Naive thymus-derived CD4-positive, alpha-beta T cell (primary cell): ENCODE measurements around the gene STH. TPM values are rescaled to one million over a fixed set of nuclear protein-coding genes. Genes with fewer than 3 reads are reported as not detected.

ENCODE experiments used
- ATAC-seq: fragments of 150-1000 bp; cut with Tn5 transposase; 2 replicates; pipeline ENCODE4 v1.10.0; 2021; ENCODE audit warnings: mild to moderate bottlenecking, moderate library complexity
- CTCF ChIA-PET: fragments of 350-600 bp; sonication (Branson Sonifier 250); formaldehyde crosslinking; loops from one replicate; lab custom pipeline; 2021; ENCODE audit warnings: antibody characterized with exemption; lab: Charles Lee
- POLR2A ChIA-PET: fragments of 350-600 bp; sonication (Branson Sonifier 250); formaldehyde crosslinking; loops from one replicate; lab custom pipeline; 2021; ENCODE audit warnings: antibody characterized with exemption, inconsistent platforms; lab: Charles Lee
- DNase-seq, 9 donors: peaks; one replicate each; pipeline versions ENCODE4 v3.0.0 to v3.0.0-alpha.2; 2020 to 2022; ENCODE audit warnings: mixed read lengths in 1 of 9
- H3K27ac ChIP-seq: one replicate; pipeline ENCODE4 v1.7.0; 2013; ENCODE audit warnings: mild to moderate bottlenecking, low read depth, low read length, moderate library complexity
- H3K27me3 ChIP-seq, 2 donors: one replicate each; pipeline ENCODE4 v1.7.0; 2013; ENCODE audit warnings: low read length in 2 of 2, mild to moderate bottlenecking in 2 of 2, moderate library complexity in 2 of 2; ENCODE audit not compliant: control insufficient read depth in 2 of 2, insufficient read depth in 2 of 2
- H3K36me3 ChIP-seq, 3 experiments: 1 replicate in 2 of 3; 2 replicates in 1 of 3; pipeline ENCODE4 v1.7.0; 2013; ENCODE audit warnings: low read length in 3 of 3, mild to moderate bottlenecking in 3 of 3, moderate library complexity in 1 of 3; ENCODE audit not compliant: insufficient read depth in 3 of 3, control insufficient read depth in 2 of 3
- H3K4me1 ChIP-seq, 2 donors: one replicate each; pipeline ENCODE4 v1.7.0; 2013; ENCODE audit warnings: low read length in 2 of 2, mild to moderate bottlenecking in 2 of 2, moderate library complexity in 1 of 2; ENCODE audit not compliant: control insufficient read depth in 2 of 2, insufficient read depth in 2 of 2
- H3K4me3 ChIP-seq: 2 replicates; pipeline ENCODE4 v1.7.0; 2013; ENCODE audit warnings: mild to moderate bottlenecking, low read length
- H3K9me3 ChIP-seq, 3 experiments: 1 replicate in 2 of 3; 2 replicates in 1 of 3; pipeline ENCODE4 v1.7.0; 2013; ENCODE audit warnings: low read length in 3 of 3; ENCODE audit not compliant: control insufficient read depth in 2 of 3
- H3K27ac Mint-ChIP-seq, 9 donors: one replicate each; pipeline ENCODE4 v1.8.0; 2020 to 2022; ENCODE audit warnings: mixed read lengths in 9 of 9, mild to moderate bottlenecking in 8 of 9, moderate library complexity in 5 of 9, inconsistent platforms in 2 of 9
- H3K27me3 Mint-ChIP-seq, 5 donors: one replicate each; pipeline ENCODE4 v1.8.0; 2021 to 2022; ENCODE audit warnings: mixed read lengths in 5 of 5, mild to moderate bottlenecking in 1 of 5
- H3K36me3 Mint-ChIP-seq, 5 donors: one replicate each; pipeline ENCODE4 v1.8.0; 2020 to 2022; ENCODE audit warnings: mixed read lengths in 5 of 5, mild to moderate bottlenecking in 3 of 5, inconsistent platforms in 1 of 5
- H3K4me1 Mint-ChIP-seq, 7 donors: one replicate each; pipeline ENCODE4 v1.8.0; 2020 to 2022; ENCODE audit warnings: mixed read lengths in 7 of 7, mild to moderate bottlenecking in 3 of 7, inconsistent platforms in 1 of 7
- H3K4me3 Mint-ChIP-seq, 10 donors: one replicate each; pipeline ENCODE4 v1.8.0; 2020 to 2022; ENCODE audit warnings: mild to moderate bottlenecking in 10 of 10, mixed read lengths in 10 of 10, moderate library complexity in 6 of 10, inconsistent platforms in 2 of 10
- H3K9me3 Mint-ChIP-seq, 11 donors: one replicate each; pipeline ENCODE4 v1.8.0; 2020 to 2022; ENCODE audit warnings: mixed read lengths in 11 of 11, mild to moderate bottlenecking in 4 of 11, inconsistent platforms in 1 of 11, moderate library complexity in 1 of 11
- intact Hi-C, 2 donors: fragments of 100-400 bp; cut with micrococcal nuclease; formaldehyde crosslinking; loops; one replicate each; pipeline ENCODE4 v1.15.1; 2023
- polyA plus RNA-seq, 2 donors: library from polyadenylated mRNA; unstranded; fragments of 300-500 nt; fragmentation: Illumina TruSeq; gene quantifications; one replicate each; pipeline ENCODE4 v1.2.3, GENCODE V29; 2021
- total RNA-seq, 6 experiments: library from RNA in 5 of 6; stranded (reverse) in 5 of 6; gene quantifications; 1 replicate in 5 of 6; 2 replicates in 1 of 6; pipeline ENCODE4 v1.2.3 and lab custom pipeline; 2021 to 2026

The STH gene
- total and polyA plus RNA-seq, 7 experiments from 2014 or later = not detected

- no peak overlapping the region for H3K4me3 Mint-ChIP-seq
- intact Hi-C loops = no loop called here
Measured at GRCh38 chr17:46031440-46031839, 32.4 kb downstream of the STH start.

GRCh38 chr17:46031920-46032319, 32.9 kb downstream of the STH start:
- Histone ChIP-seq H3K4me3 (no peak overlapping the region), H3K9me3 (no peaks in the 10 kb centered on the region), H3K36me3 (peaks cover 27 to 91% (median 28%) of the 10 kb centered on the region in 3 experiments), H3K27ac (no peak overlapping the region), H3K4me1 (no peaks in the 10 kb centered on the region), H3K27me3 (no peaks in the 10 kb centered on the region)
- DNase-seq (no peak), ATAC-seq (no peak)
- Mint-ChIP-seq H3K27me3 (no peaks in the 10 kb centered on the region), H3K27ac (peak overlapping the region in 5 of 9 donors; percentile 41 to 80 (median 64)), H3K4me3 (peak overlapping the region in 1 of 10 donors; percentile 43), H3K4me1 (peaks cover 9 to 25% (median 15%) of the 10 kb centered on the region in 7 donors), H3K9me3 (peaks cover 0 to 3% (median 0%) of the 10 kb centered on the region in 11 donors), H3K36me3 (peaks cover 22 to 62% (median 37%) of the 10 kb centered on the region in 5 donors)
- intact Hi-C loops = no loop called here
- CTCF ChIA-PET = no interaction called here
- POLR2A ChIA-PET = interaction anchor here (0.7 to 1.5 kb wide), 2 partner anchors 9 to 12 kb away, joined by 3 to 4 read pairs; no protein-coding TSS in a partner anchor

More at GRCh38 chr17:46031440-46031839, 32.4 kb downstream of the STH start:
- Histone ChIP-seq H3K27ac (no peak overlapping the region), H3K9me3 (no peaks in the 10 kb centered on the region), H3K4me1 (no peaks in the 10 kb centered on the region), H3K4me3 (no peak overlapping the region), H3K27me3 (no peaks in the 10 kb centered on the region), H3K36me3 (peaks cover 24 to 91% (median 27%) of the 10 kb centered on the region in 3 experiments)
- H3K27me3 Mint-ChIP-seq = no peaks in the 10 kb centered on the region
- H3K9me3 Mint-ChIP-seq = peaks cover 0 to 2% (median 0%) of the 10 kb centered on the region in 11 donors
- ATAC-seq (no peak), DNase-seq (no peak)
- peaks cover 22 to 59% (median 36%) of the 10 kb centered on the region in 5 donors for H3K36me3 Mint-ChIP-seq
- H3K4me1 Mint-ChIP-seq = peaks cover 9 to 25% (median 15%) of the 10 kb centered on the region in 7 donors
- peak overlapping the region in 3 of 9 donors; percentile 41 to 80 (median 64) for H3K27ac Mint-ChIP-seq
- POLR2A ChIA-PET = no interaction called here
- CTCF ChIA-PET = interaction anchor here (0.7 to 0.9 kb wide), 2 partner anchors 29 to 156 kb away, joined by 3 read pairs; no protein-coding TSS in a partner anchor

GRCh38 chr17:46032909-46033308, 33.9 kb downstream of the STH start:
- no peaks in the 10 kb centered on the region for H3K27me3 Mint-ChIP-seq
- H3K9me3 Mint-ChIP-seq = peaks cover 0 to 3% (median 0%) of the 10 kb centered on the region in 11 donors
- no peak overlapping the region for H3K4me3 Mint-ChIP-seq
- Histone ChIP-seq H3K4me1 (no peaks in the 10 kb centered on the region), H3K9me3 (no peaks in the 10 kb centered on the region), H3K27ac (no peak overlapping the region), H3K36me3 (peaks cover 33 to 91% (median 38%) of the 10 kb centered on the region in 3 experiments), H3K27me3 (no peaks in the 10 kb centered on the region), H3K4me3 (no peak overlapping the region)
- ChIA-PET CTCF (interaction anchor here (1.3 to 2.9 kb wide), 2 partner anchors 10 to 30 kb away, joined by 4 to 10 read pairs; no protein-coding TSS in a partner anchor), POLR2A (interaction anchor here (0.6 to 1.5 kb wide), 3 partner anchors 10 to 951 kb away, joined by 3 to 4 read pairs (median 3); no protein-coding TSS in a partner anchor)
- intact Hi-C loops = no loop called here
- no peak for ATAC-seq
- peaks cover 23 to 68% (median 45%) of the 10 kb centered on the region in 5 donors for H3K36me3 Mint-ChIP-seq
- peaks cover 7 to 22% (median 15%) of the 10 kb centered on the region in 7 donors for H3K4me1 Mint-ChIP-seq
- peak overlapping the region in 4 of 9 donors; percentile 16 to 65 (median 38) for H3K27ac Mint-ChIP-seq
- no peak for DNase-seq

- Histone ChIP-seq H3K4me3 (no peak overlapping the region), H3K27me3 (no peaks in the 10 kb centered on the region), H3K27ac (no peak overlapping the region), H3K36me3 (peaks cover 35 to 95% (median 43%) of the 10 kb centered on the region in 3 experiments), H3K9me3 (no peaks in the 10 kb centered on the region), H3K4me1 (no peaks in the 10 kb centered on the region)
- CTCF ChIA-PET = interaction anchor here (1.3 to 2.9 kb wide), 2 partner anchors 10 to 31 kb away, joined by 4 to 10 read pairs; no protein-coding TSS in a partner anchor
- DNase-seq (no peak), ATAC-seq (no peak)
- Mint-ChIP-seq H3K4me3 (no peak overlapping the region), H3K36me3 (peaks cover 27 to 73% (median 50%) of the 10 kb centered on the region in 5 donors), H3K4me1 (peaks cover 9 to 22% (median 15%) of the 10 kb centered on the region in 7 donors), H3K27me3 (no peaks in the 10 kb centered on the region), H3K27ac (peak overlapping the region in 3 of 9 donors; percentile 20 to 40 (median 36)), H3K9me3 (peaks cover 0 to 3% (median 0%) of the 10 kb centered on the region in 11 donors)
- POLR2A ChIA-PET = interaction anchor here (0.6 to 1.5 kb wide), 2 partner anchors 11 to 951 kb away, joined by 3 read pairs; no protein-coding TSS in a partner anchor
- intact Hi-C loops = no loop called here
Measured at GRCh38 chr17:46033392-46033791, 34.3 kb downstream of the STH start.

- CTCF ChIA-PET = interaction anchor here (0.8 to 2.9 kb wide), 3 partner anchors 9 to 32 kb away, joined by 3 to 10 read pairs (median 3); no protein-coding TSS in a partner anchor
- intact Hi-C loops = no loop called here
- Histone ChIP-seq H3K36me3 (peaks cover 32 to 97% (median 61%) of the 10 kb centered on the region in 3 experiments), H3K27ac (peak overlapping the region; percentile 16), H3K9me3 (no peaks in the 10 kb centered on the region), H3K27me3 (no peaks in the 10 kb centered on the region), H3K4me1 (no peaks in the 10 kb centered on the region), H3K4me3 (no peak overlapping the region)
- peak overlapping the region; percentile 29 to 77 (median 53) for H3K27ac Mint-ChIP-seq
- H3K9me3 Mint-ChIP-seq = peaks cover 0 to 3% (median 0%) of the 10 kb centered on the region in 11 donors
- POLR2A ChIA-PET = interaction anchor here (0.6 kb wide), 3 partner anchors 13 to 1460 kb away, joined by 3 to 7 read pairs (median 3); no protein-coding TSS in a partner anchor
- peaks cover 0 to 11% (median 7%) of the 10 kb centered on the region in 7 donors for H3K4me1 Mint-ChIP-seq
- no peak overlapping the region for H3K4me3 Mint-ChIP-seq
- H3K36me3 Mint-ChIP-seq = peaks cover 28 to 69% (median 50%) of the 10 kb centered on the region in 5 donors
- H3K27me3 Mint-ChIP-seq = no peaks in the 10 kb centered on the region
- ATAC-seq (peak; percentile 36), DNase-seq (no peak)
Measured at GRCh38 chr17:46035112-46035818, 36.2 kb downstream of the STH start.

GRCh38 chr17:46036491-46036890, 37.4 kb downstream of the STH start:
- Histone ChIP-seq H3K27me3 (no peaks in the 10 kb centered on the region), H3K4me3 (no peak overlapping the region), H3K27ac (no peak overlapping the region), H3K4me1 (no peaks in the 10 kb centered on the region), H3K9me3 (no peaks in the 10 kb centered on the region), H3K36me3 (peaks cover 32 to 85% (median 65%) of the 10 kb centered on the region in 3 experiments)
- H3K4me1 Mint-ChIP-seq = peaks cover 0 to 8% (median 5%) of the 10 kb centered on the region in 7 donors
- ChIA-PET CTCF (interaction anchor here (0.8 to 1.1 kb wide), 2 partner anchors 8 to 176 kb away, joined by 3 read pairs; no protein-coding TSS in a partner anchor), POLR2A (no interaction called here)
- no peak overlapping the region for H3K4me3 Mint-ChIP-seq
- H3K9me3 Mint-ChIP-seq = peaks cover 0 to 1% (median 0%) of the 10 kb centered on the region in 11 donors
- intact Hi-C loops = no loop called here
- ATAC-seq (no peak), DNase-seq (no peak)
- H3K27me3 Mint-ChIP-seq = no peaks in the 10 kb centered on the region
- H3K36me3 Mint-ChIP-seq = peaks cover 18 to 70% (median 46%) of the 10 kb centered on the region in 5 donors
- H3K27ac Mint-ChIP-seq = peak overlapping the region in 5 of 9 donors; percentile 33 to 57 (median 40)
